GM18858 (cell line): ENCODE data around the gene QSOX2.

ENCODE experiments used
- ATAC-seq: cut with Tn5 transposase; IDR thresholded peaks from one replicate; pipeline ENCODE4 v1.9.1; 2021; ENCODE audit not compliant: unreplicated experiment

The QSOX2 gene

GRCh38 chr9:136178061-136178772, 67.4 kb downstream of the QSOX2 start:
- no peak for ATAC-seq

GRCh38 chr9:136177224-136177623, 68.4 kb downstream of the QSOX2 start:
- ATAC-seq = no peak

GRCh38 chr9:136175616-136176197, 69.9 kb downstream of the QSOX2 start:
- no peak for ATAC-seq

GRCh38 chr9:136174779-136175615, 70.6 kb downstream of the QSOX2 start:
- ATAC-seq = no peak

GRCh38 chr9:136173648-136174290, 71.8 kb downstream of the QSOX2 start:
- no peak for ATAC-seq

GRCh38 chr9:136172412-136173079, 73.1 kb downstream of the QSOX2 start:
- no peak for ATAC-seq

GRCh38 chr9:136171801-136172411, 73.7 kb downstream of the QSOX2 start:
- no peak for ATAC-seq

- no peak for ATAC-seq
Measured at GRCh38 chr9:136171009-136171800, 74.4 kb downstream of the QSOX2 start.

- no peak for ATAC-seq
Measured at GRCh38 chr9:136170006-136170901, 75.4 kb downstream of the QSOX2 start.

GRCh38 chr9:136169495-136169894, 76.1 kb downstream of the QSOX2 start:
- ATAC-seq = no peak

- ATAC-seq = no peak
Measured at GRCh38 chr9:136163248-136163850, 82.3 kb downstream of the QSOX2 start.

GRCh38 chr9:136160995-136161610, 84.5 kb downstream of the QSOX2 start:
- ATAC-seq = no peak

GRCh38 chr9:136160381-136160841, 85.2 kb downstream of the QSOX2 start:
- no peak for ATAC-seq

- no peak for ATAC-seq
Measured at GRCh38 chr9:136159851-136160250, 85.8 kb downstream of the QSOX2 start.

- ATAC-seq = no peak
Measured at GRCh38 chr9:136157477-136158265, 87.9 kb downstream of the QSOX2 start.
